IMR-90 (cell line): Measurements from ENCODE around the gene DAB1.

ENCODE experiments used
- BHLHE40 ChIP-seq: fragments of 150-350 bp; IDR thresholded peaks from 2 replicates; pipeline ENCODE4 v1.6.1; 2016; ENCODE audit warnings: mild to moderate bottlenecking, low read depth, low read length
- CEBPB ChIP-seq: IDR thresholded peaks from 2 replicates; pipeline ENCODE4 v1.6.1; 2012; ENCODE audit warnings: low read depth, low read length, improper control_type of control experiment
- CTCF ChIP-seq: conservative IDR thresholded peaks from 2 replicates; pipeline ENCODE4 v1.5.1; 2012; ENCODE audit warnings: mild to moderate bottlenecking, low read depth, low read length, improper control_type of control experiment
- POLR2A ChIP-seq: IDR thresholded peaks from 2 replicates; pipeline ENCODE4 v1.6.1; 2012; ENCODE audit warnings: mild to moderate bottlenecking, low read depth, low read length
- RFX5 ChIP-seq: IDR thresholded peaks from 2 replicates; pipeline ENCODE4 v1.8.0; 2012; ENCODE audit warnings: low read depth, mild to moderate bottlenecking, low read length, moderate library complexity

- TF ChIP-seq RFX5, result no peak
- no peak for TF ChIP-seq POLR2A
- no peak for TF ChIP-seq CTCF
- TF ChIP-seq BHLHE40, result no peak
- TF ChIP-seq CEBPB, result no peak
These were observed 98.3 kb downstream of the DAB1 start for GRCh38 chr1:57325536-57325935.
